HepG2 (cell line): ENCODE data around the gene DDR1. TPM values are rescaled to one million over a fixed set of nuclear protein-coding genes. Genes with fewer than 3 reads are reported as not detected.
A peak's percentile ranks its signal among the peaks of the same experiment; 100 is the strongest.

Source experiments
- ARHGAP35 ChIP-seq: sonication (generic); formaldehyde crosslinking; IDR thresholded peaks from 2 replicates; pipeline ENCODE4 v1.9.0; 2022; ENCODE audit warnings: mild to moderate bottlenecking, inconsistent platforms, moderate library complexity, missing genetic modification reagents, borderline replicate concordance
- ARNT ChIP-seq: fragments of 450-650 bp; IDR thresholded peaks from 2 replicates; pipeline ENCODE4 v1.6.1; 2017
- GRHL1 ChIP-seq: sonication (generic); formaldehyde crosslinking; conservative IDR thresholded peaks from 2 replicates; pipeline ENCODE4 v1.8.0; 2022; ENCODE audit warnings: missing genetic modification reagents
- GTF3A ChIP-seq: sonication (generic); formaldehyde crosslinking; conservative IDR thresholded peaks from 2 replicates; pipeline ENCODE4 v1.4.0; 2020; ENCODE audit warnings: mild to moderate bottlenecking, missing genetic modification reagents
- MLX ChIP-seq: IDR thresholded peaks from 2 replicates; pipeline ENCODE4 v1.6.1; 2016
- ZKSCAN5 ChIP-seq: sonication (generic); formaldehyde crosslinking; IDR thresholded peaks from 2 replicates; pipeline ENCODE4 v1.5.1; 2020; ENCODE audit warnings: mild to moderate bottlenecking, missing genetic modification reagents
- ZNF574 ChIP-seq: sonication (generic); formaldehyde crosslinking; IDR thresholded peaks from 2 replicates; pipeline ENCODE4 v1.4.0; 2020; ENCODE audit warnings: missing genetic modification reagents
- ZNF776 ChIP-seq: sonication (generic); formaldehyde crosslinking; IDR thresholded peaks from 2 replicates; pipeline ENCODE4 v1.4.0; 2020; ENCODE audit warnings: mild to moderate bottlenecking, missing genetic modification reagents
- ZNF879 ChIP-seq: sonication (generic); formaldehyde crosslinking; IDR thresholded peaks from 2 replicates; pipeline ENCODE4 v1.8.1; 2023; ENCODE audit warnings: missing genetic modification reagents
- polyA plus RNA-seq, 8 experiments: library from polyadenylated mRNA; depleted of rRNA in 3 of 8; stranded (reverse) in 7 of 8; unstranded in 1 of 8; fragments of >200 nt; fragmentation: Illumina TruSeq in 4 of 8; extraction: Trizol in 4 of 8; gene quantifications; 2 replicates each; pipeline versions ENCODE4 v1.2.1 to v1.2.3, GENCODE V29; 2011 to 2016; ENCODE audit warnings: low read depth in 4 of 8, missing spikeins in 1 of 8, mixed read lengths in 1 of 8; ENCODE audit not compliant: insufficient read depth in 1 of 8
- total RNA-seq, 5 experiments: library from RNA; depleted of rRNA; stranded (reverse); fragments of >200 nt; fragmentation: Illumina TruSeq; extraction: Trizol; gene quantifications; 2 replicates each; pipeline ENCODE4 v1.2.3, GENCODE V29; 2016; ENCODE audit warnings: low read depth in 1 of 5
- TF ChIP-seq, protein P1 (sequence below): sonication (generic); formaldehyde crosslinking; IDR thresholded peaks from 2 replicates; pipeline ENCODE4 v1.5.0; 2020; ENCODE audit warnings: missing genetic modification reagents
- TF ChIP-seq, protein P2 (sequence below): IDR thresholded peaks from 2 replicates; pipeline ENCODE4 v1.4.0; 2020; ENCODE audit warnings: mild to moderate bottlenecking, missing genetic modification reagents
- TF ChIP-seq, protein P3 (sequence below): sonication (generic); formaldehyde crosslinking; IDR thresholded peaks from 2 replicates; pipeline ENCODE4 v1.4.0; 2020; ENCODE audit warnings: missing genetic modification reagents, borderline replicate concordance
- TF ChIP-seq, protein P4 (sequence below): sonication (generic); formaldehyde crosslinking; IDR thresholded peaks from 2 replicates; pipeline ENCODE4 v1.8.1; 2023; ENCODE audit warnings: mild to moderate bottlenecking, missing genetic modification reagents, borderline replicate concordance

The DDR1 gene
- total and polyA plus RNA-seq, 2 of the 13 experiments (the other 11 are each of a cell fraction or from before 2014, with no cell fraction given) = 16.7 to 20.2 TPM

- TF ChIP-seq MLX (CRISPR knock-in tag) (no peak), GTF3A (CRISPR knock-in tag) (0 out of 2 replicates have a peak, but pooled peaks have one; percentile 75), ZKSCAN5 (CRISPR knock-in tag) (peak; percentile 99), GRHL1 (CRISPR knock-in tag) (no peak), ARHGAP35 (CRISPR knock-in tag) (peak; percentile 75), ZNF879 (CRISPR knock-in tag) (0 out of 2 replicates have a peak, but pooled peaks have one; percentile 63), ZNF574 (CRISPR knock-in tag) (peak; percentile 96), ARNT (no peak), ZNF776 (no peak)
- TF ChIP-seq, protein P1, sequence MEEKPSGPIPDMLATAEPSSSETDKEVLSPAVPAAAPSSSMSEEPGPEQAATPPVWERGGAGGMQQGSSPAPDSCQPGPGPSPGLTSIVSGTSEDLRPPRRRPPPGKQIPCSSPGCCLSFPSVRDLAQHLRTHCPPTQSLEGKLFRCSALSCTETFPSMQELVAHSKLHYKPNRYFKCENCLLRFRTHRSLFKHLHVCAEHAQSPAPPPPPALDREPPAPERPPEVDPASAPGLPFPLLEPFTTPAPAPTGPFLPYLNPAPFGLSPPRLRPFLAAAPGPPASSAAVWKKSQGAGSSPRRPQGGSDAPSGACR (CRISPR knock-in tag) = peak; percentile 75
- TF ChIP-seq, protein P2, sequence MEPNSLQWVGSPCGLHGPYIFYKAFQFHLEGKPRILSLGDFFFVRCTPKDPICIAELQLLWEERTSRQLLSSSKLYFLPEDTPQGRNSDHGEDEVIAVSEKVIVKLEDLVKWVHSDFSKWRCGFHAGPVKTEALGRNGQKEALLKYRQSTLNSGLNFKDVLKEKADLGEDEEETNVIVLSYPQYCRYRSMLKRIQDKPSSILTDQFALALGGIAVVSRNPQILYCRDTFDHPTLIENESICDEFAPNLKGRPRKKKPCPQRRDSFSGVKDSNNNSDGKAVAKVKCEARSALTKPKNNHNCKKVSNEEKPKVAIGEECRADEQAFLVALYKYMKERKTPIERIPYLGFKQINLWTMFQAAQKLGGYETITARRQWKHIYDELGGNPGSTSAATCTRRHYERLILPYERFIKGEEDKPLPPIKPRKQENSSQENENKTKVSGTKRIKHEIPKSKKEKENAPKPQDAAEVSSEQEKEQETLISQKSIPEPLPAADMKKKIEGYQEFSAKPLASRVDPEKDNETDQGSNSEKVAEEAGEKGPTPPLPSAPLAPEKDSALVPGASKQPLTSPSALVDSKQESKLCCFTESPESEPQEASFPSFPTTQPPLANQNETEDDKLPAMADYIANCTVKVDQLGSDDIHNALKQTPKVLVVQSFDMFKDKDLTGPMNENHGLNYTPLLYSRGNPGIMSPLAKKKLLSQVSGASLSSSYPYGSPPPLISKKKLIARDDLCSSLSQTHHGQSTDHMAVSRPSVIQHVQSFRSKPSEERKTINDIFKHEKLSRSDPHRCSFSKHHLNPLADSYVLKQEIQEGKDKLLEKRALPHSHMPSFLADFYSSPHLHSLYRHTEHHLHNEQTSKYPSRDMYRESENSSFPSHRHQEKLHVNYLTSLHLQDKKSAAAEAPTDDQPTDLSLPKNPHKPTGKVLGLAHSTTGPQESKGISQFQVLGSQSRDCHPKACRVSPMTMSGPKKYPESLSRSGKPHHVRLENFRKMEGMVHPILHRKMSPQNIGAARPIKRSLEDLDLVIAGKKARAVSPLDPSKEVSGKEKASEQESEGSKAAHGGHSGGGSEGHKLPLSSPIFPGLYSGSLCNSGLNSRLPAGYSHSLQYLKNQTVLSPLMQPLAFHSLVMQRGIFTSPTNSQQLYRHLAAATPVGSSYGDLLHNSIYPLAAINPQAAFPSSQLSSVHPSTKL (CRISPR knock-in tag) = peak; percentile 60
- TF ChIP-seq, protein P3, sequence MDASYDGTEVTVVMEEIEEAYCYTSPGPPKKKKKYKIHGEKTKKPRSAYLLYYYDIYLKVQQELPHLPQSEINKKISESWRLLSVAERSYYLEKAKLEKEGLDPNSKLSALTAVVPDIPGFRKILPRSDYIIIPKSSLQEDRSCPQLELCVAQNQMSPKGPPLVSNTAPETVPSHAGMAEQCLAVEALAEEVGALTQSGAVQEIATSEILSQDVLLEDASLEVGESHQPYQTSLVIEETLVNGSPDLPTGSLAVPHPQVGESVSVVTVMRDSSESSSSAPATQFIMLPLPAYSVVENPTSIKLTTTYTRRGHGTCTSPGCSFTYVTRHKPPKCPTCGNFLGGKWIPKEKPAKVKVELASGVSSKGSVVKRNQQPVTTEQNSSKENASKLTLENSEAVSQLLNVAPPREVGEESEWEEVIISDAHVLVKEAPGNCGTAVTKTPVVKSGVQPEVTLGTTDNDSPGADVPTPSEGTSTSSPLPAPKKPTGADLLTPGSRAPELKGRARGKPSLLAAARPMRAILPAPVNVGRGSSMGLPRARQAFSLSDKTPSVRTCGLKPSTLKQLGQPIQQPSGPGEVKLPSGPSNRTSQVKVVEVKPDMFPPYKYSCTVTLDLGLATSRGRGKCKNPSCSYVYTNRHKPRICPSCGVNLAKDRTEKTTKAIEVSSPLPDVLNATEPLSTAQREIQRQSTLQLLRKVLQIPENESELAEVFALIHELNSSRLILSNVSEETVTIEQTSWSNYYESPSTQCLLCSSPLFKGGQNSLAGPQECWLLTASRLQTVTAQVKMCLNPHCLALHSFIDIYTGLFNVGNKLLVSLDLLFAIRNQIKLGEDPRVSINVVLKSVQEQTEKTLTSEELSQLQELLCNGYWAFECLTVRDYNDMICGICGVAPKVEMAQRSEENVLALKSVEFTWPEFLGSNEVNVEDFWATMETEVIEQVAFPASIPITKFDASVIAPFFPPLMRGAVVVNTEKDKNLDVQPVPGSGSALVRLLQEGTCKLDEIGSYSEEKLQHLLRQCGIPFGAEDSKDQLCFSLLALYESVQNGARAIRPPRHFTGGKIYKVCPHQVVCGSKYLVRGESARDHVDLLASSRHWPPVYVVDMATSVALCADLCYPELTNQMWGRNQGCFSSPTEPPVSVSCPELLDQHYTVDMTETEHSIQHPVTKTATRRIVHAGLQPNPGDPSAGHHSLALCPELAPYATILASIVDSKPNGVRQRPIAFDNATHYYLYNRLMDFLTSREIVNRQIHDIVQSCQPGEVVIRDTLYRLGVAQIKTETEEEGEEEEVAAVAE (CRISPR knock-in tag) = peak; percentile 76
- TF ChIP-seq, protein P4, sequence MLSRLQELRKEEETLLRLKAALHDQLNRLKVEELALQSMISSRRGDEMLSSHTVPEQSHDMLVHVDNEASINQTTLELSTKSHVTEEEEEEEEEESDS (CRISPR knock-in tag) = 0 out of 2 replicates have a peak, but pooled peaks have one; percentile 70
These were observed 23.7 kb downstream of the DDR1 start, which contains the start of gene GTF2H4 (continued) for GRCh38 chr6:30907758-30908591.
